Activated T-cell treated with anti-CD3 and anti-CD28 coated beads for 48 hours (primary cell): ENCODE data around the gene FXR1.
A peak's percentile ranks its signal among the peaks of the same experiment; 100 is the strongest.

ENCODE experiments used
- DNase-seq: peaks from one replicate; pipeline ENCODE4 v3.0.0-alpha.2; 2020; ENCODE audit warnings: low read depth

FXR1 gene

DNA sequence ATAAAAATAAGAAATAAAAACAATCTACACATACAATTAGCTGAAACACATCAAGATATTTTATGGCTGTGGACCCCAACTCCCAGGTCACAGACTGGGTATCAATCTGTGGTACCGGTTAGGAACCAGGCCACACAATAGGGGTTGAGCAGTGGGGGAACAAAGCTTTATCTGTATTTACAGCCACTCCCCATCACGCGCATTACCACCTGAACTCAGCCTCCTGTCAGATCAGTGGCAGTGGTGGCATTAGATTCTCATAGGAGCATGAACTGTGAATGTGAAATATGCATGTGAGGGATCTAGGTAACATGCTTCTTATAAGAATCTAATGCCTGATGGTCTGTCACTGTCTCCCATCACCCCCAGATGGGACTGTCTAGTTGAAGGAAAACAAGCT is 94.8 kb downstream of the FXR1 start:
- no peak for DNase-seq

DNA sequence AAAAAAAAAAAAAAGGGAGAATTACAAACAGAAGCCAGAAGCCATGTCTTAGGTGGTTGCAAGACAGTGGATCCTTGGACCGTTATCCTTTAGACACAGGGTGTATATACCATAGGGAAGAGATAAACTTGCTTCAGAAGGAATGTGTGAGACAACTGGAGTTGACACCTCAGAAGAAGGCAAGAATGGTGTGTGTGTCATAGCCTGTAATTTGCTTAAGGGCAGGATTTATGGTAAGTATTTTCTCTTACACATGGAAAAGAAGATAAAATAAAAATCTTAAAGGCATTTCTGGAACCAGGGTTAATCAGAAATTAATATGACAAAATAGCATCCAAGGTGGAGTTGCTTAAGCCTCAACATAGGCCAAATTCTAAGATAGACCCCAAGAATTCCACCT is 96.3 kb downstream of the FXR1 start:
- no peak for DNase-seq

DNA sequence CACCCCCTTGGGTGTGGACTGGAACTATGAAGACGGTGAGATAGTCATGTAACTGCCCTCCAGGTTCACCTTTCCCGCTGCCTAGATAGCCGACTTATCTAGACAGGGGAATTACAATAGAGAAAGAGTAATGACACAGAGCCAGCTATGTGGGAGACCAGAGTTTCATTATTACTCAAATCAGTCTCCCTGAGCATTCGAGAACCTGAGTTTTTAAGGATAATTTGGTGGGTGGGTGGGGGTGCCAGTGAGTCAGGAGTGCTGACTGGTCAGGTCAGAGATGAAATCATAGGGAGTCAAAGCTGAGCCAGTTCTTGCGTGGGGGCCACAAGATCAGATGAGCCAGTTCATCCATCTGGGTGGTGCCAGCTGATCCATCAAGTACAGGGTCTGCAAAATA is 96.8 kb downstream of the FXR1 start:
- peak; percentile 21 for DNase-seq

DNA sequence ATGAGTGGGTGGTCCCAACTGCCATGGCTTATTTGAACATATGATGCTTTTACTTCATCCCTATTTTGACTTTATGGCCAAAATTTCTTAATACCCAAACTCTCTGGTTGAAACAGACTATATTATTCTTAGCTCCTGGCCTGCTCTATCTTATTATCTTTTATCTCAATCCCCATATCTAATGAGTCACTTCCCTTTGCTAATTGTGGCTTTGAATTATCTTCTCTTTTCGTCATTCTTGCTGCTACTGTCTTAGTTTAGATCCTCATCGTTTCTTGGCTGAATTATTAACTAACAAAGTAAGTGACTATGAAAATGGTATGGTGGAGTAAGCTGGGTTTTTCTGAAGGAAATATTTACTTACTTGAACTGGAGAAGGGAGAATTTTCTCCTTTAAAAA is 105.2 kb downstream of the FXR1 start:
- DNase-seq = no peak

DNA sequence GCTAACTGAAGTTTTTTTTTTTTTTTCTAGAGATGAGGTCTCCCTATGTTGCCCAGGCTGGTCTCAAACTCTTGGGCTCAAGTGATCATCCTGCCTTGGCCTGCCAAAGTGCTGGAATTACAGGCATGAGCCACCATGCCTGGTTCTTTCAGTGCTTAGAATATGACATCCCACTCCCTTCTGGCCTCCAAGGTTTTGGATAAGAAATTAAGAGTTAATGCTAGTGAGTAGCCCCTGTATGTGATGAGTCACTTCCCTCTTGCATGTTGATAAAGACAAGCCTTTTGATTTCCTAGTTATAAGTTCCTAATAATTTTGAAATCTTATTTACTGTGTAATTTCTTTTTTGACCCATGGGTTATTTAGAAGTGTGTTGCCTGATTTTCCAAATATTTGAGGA is 112.7 kb downstream of the FXR1 start:
- no peak for DNase-seq

DNA sequence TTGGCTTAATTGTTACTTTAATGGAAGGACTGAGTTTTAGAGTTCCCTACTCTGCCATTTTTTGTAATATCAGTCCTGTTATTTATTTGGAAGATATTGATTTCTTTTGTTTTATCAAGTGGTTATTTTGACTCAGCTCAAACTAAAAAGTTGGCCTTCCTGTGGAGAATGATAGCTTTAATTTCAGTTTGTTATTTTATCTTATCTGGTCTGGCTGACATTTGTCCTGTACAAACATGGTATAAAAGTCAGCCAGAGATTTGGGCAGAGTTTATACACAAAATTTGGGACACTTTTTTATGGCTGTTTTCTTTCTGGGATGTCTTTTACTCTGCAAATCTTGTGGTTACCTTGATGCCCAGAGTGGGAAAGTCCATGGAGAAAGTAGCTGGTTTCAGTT is 118.5 kb downstream of the FXR1 start:
- no peak for DNase-seq
